GM23248 (cell line): ENCODE results near the gene SNX6.

ENCODE experiments used
- EZH2 ChIP-seq: fragments of 200-600 bp; sonication (generic); IDR thresholded peaks from 2 replicates; pipeline ENCODE4 v1.6.1; 2018; ENCODE audit warnings: antibody characterized with exemption, mild to moderate bottlenecking; ENCODE audit not compliant: insufficient read depth, poor library complexity, severe bottlenecking
- EZH2phosphoT487 ChIP-seq: fragments of 200-600 bp; sonication (generic); IDR thresholded peaks from 2 replicates; pipeline ENCODE4 v1.6.1; 2018; ENCODE audit warnings: antibody characterized with exemption, moderate library complexity, mild to moderate bottlenecking, low read depth; ENCODE audit not compliant: insufficient read depth

- TF ChIP-seq EZH2 = no peak
- TF ChIP-seq EZH2phosphoT487 = no peak
Measured at GRCh38 chr14:34522496-34522895, 107.5 kb downstream of the SNX6 start.
